ENCODE results near the gene KCNC4. TPM values are rescaled to one million over a fixed set of nuclear protein-coding genes. Genes with fewer than 3 reads are reported as not detected.

KCNC4 gene
- total and polyA plus RNA-seq, 7 donors, result 0.60 to 6.4 (median 2.1) TPM

- TF ChIP-seq POLR2AphosphoS5 (IDR thresholded peaks at IDR 0.05) (no peak), CTCF (IDR thresholded peaks at IDR 0.05) (no peak), EP300 (IDR thresholded peaks at IDR 0.05) (no peak), POLR2A (IDR thresholded peaks at IDR 0.05) (no peak)
- intact Hi-C loops (cut with DNase I), result no loop called here
- Histone ChIP-seq H3K4me1 (peaks cover 0 to 5% (median 4%) of the 10 kb centered on the region in 4 donors), H3K27ac (no peak overlapping the region), H3K27me3 (peaks cover 0 to 2% (median 0%) of the 10 kb centered on the region in 3 donors), H3K4me3 (no peak overlapping the region), H3K9me3 (no peaks in the 10 kb centered on the region), H3K36me3 (no peaks in the 10 kb centered on the region)
- WGBS, 2 donors, result 90% methylated on average over 6 of the region's 6 CpGs
- DNase-seq, result no peak
Measured at GRCh38 chr1:110216844-110217444, 6.8 kb downstream of the KCNC4 start.

GRCh38 chr1:110218137-110218536, 8.0 kb downstream of the KCNC4 start:
- Histone ChIP-seq H3K36me3 (peaks cover 0 to under 1% (median 0%) of the 10 kb centered on the region in 4 donors), H3K9me3 (no peaks in the 10 kb centered on the region), H3K4me1 (no peaks in the 10 kb centered on the region), H3K27me3 (no peaks in the 10 kb centered on the region), H3K4me3 (no peak overlapping the region), H3K27ac (no peak overlapping the region)
- intact Hi-C loops (cut with DNase I), result no loop called here
- DNase-seq, result no peak
- TF ChIP-seq EP300 (IDR thresholded peaks at IDR 0.05) (no peak), CTCF (IDR thresholded peaks at IDR 0.05) (no peak), POLR2A (IDR thresholded peaks at IDR 0.05) (no peak), POLR2AphosphoS5 (IDR thresholded peaks at IDR 0.05) (no peak)
- WGBS, 2 donors, result 84 to 88% methylated on average over 5 of the region's 5 CpGs

GRCh38 chr1:110218739-110219138, 8.6 kb downstream of the KCNC4 start:
- 84 to 88% methylated on average over 4 of the region's 4 CpGs for WGBS, 2 donors
- Histone ChIP-seq H3K4me3 (no peak overlapping the region), H3K9me3 (no peaks in the 10 kb centered on the region), H3K36me3 (peaks cover 0 to 6% (median 0%) of the 10 kb centered on the region in 4 donors), H3K4me1 (no peaks in the 10 kb centered on the region), H3K27me3 (no peaks in the 10 kb centered on the region), H3K27ac (no peak overlapping the region)
- DNase-seq, result no peak
- intact Hi-C loops (cut with DNase I), result no loop called here
- TF ChIP-seq CTCF (IDR thresholded peaks at IDR 0.05) (no peak), POLR2AphosphoS5 (IDR thresholded peaks at IDR 0.05) (no peak), EP300 (IDR thresholded peaks at IDR 0.05) (no peak), POLR2A (IDR thresholded peaks at IDR 0.05) (no peak)

- intact Hi-C loops (cut with DNase I), result no loop called here
- Histone ChIP-seq H3K27ac (no peak overlapping the region), H3K4me1 (no peaks in the 10 kb centered on the region), H3K9me3 (no peaks in the 10 kb centered on the region), H3K4me3 (no peak overlapping the region), H3K36me3 (peaks cover 0 to 10% (median 2%) of the 10 kb centered on the region in 4 donors), H3K27me3 (no peaks in the 10 kb centered on the region)
- 32 to 68% methylated on average over 5 of the region's 5 CpGs for WGBS, 2 donors
- DNase-seq, result no peak
- TF ChIP-seq POLR2AphosphoS5 (IDR thresholded peaks at IDR 0.05) (no peak), POLR2A (IDR thresholded peaks at IDR 0.05) (no peak), CTCF (IDR thresholded peaks at IDR 0.05) (no peak), EP300 (IDR thresholded peaks at IDR 0.05) (no peak)
Measured at GRCh38 chr1:110220324-110220723, 10.2 kb downstream of the KCNC4 start.

- Histone ChIP-seq H3K9me3 (no peaks in the 10 kb centered on the region), H3K4me3 (no peak overlapping the region), H3K36me3 (peaks cover 0 to 10% (median 2%) of the 10 kb centered on the region in 4 donors), H3K27me3 (no peaks in the 10 kb centered on the region), H3K27ac (no peak overlapping the region), H3K4me1 (no peaks in the 10 kb centered on the region)
- no peak for TF ChIP-seq CTCF (IDR thresholded peaks at IDR 0.05)
- 91 to 96% methylated on average over 4 of the region's 4 CpGs for WGBS, 2 donors
- intact Hi-C loops (cut with DNase I), result no loop called here
- no peak for DNase-seq
Measured at GRCh38 chr1:110221119-110221518, 11.0 kb downstream of the KCNC4 start.
